ENCODE data around the gene TMTC1. TPM values are rescaled to one million over a fixed set of nuclear protein-coding genes. Genes with fewer than 3 reads are reported as not detected.

TMTC1 gene
- total and polyA plus RNA-seq, 11 donors, result 8.8 to 101 (median 41.4) TPM

- Histone ChIP-seq H3K4me1 (peaks cover 0 to 5% (median 0%) of the 10 kb centered on the region in 12 donors), H3K4me3 (no peak overlapping the region), H3K27ac (no peak overlapping the region), H3K36me3 (peaks cover 0 to 25% (median 0%) of the 10 kb centered on the region in 9 donors), H3K9me3 (no peaks in the 10 kb centered on the region), H3K27me3 (no peaks in the 10 kb centered on the region)
- no peak for TF ChIP-seq POLR2A (IDR thresholded peaks at IDR 0.05)
- no peak for TF ChIP-seq CTCF (IDR thresholded peaks at IDR 0.05)
- intact Hi-C loops (cut with DNase I), result no loop called here
- WGBS, 4 donors, result 70 to 84% (median 76%) methylated on average over 1 of the region's 1 CpG
- DNase-seq (no peak), ATAC-seq (no peak)
Measured at GRCh38 chr12:29617407-29617803, 166.3 kb downstream of the TMTC1 start.

GRCh38 chr12:29616664-29617406 lies 166.9 kb downstream of the TMTC1 start:
- no peaks in the 10 kb centered on the region for H3K9me3 ChIP-seq
- H3K4me3 ChIP-seq, result no peak overlapping the region
- 74 to 78% (median 76%) methylated on average over 6 of the region's 6 CpGs for WGBS, 4 donors
- TF ChIP-seq CTCF (IDR thresholded peaks at IDR 0.05) (no peak), POLR2A (IDR thresholded peaks at IDR 0.05) (no peak)
- DNase-seq (no peak), ATAC-seq (peak in 1 of 4 donors; percentile 63)
- no peak overlapping the region for H3K27ac ChIP-seq
- peaks cover 0 to 10% (median 0%) of the 10 kb centered on the region in 12 donors for H3K4me1 ChIP-seq
- H3K27me3 ChIP-seq, result no peaks in the 10 kb centered on the region
- intact Hi-C loops (cut with DNase I), result no loop called here
- H3K36me3 ChIP-seq, result peaks cover 0 to 25% (median 0%) of the 10 kb centered on the region in 9 donors

- peaks cover 0 to 12% (median 0%) of the 10 kb centered on the region in 9 donors for H3K36me3 ChIP-seq
- H3K4me3 ChIP-seq, result no peak overlapping the region
- no peaks in the 10 kb centered on the region for H3K27me3 ChIP-seq
- no peaks in the 10 kb centered on the region for H3K9me3 ChIP-seq
- H3K27ac ChIP-seq, result no peak overlapping the region
- no peak for DNase-seq
- no peak for TF ChIP-seq POLR2A (IDR thresholded peaks at IDR 0.05)
- no peak for TF ChIP-seq CTCF (IDR thresholded peaks at IDR 0.05)
- H3K4me1 ChIP-seq, result peaks cover 0 to 30% (median 12%) of the 10 kb centered on the region in 12 donors
- intact Hi-C loops (cut with DNase I), result loop anchor here in 1 of 10 donors (5.0 kb wide), 1 partner anchor 167 kb away; the partner anchor contains the start of gene TMTC1
- WGBS, 4 donors, result 86 to 96% (median 88%) methylated on average over 2 of the region's 2 CpGs
- no peak for ATAC-seq
Measured at GRCh38 chr12:29614694-29615325, 168.9 kb downstream of the TMTC1 start.

- Histone ChIP-seq H3K27ac (no peak overlapping the region), H3K27me3 (no peaks in the 10 kb centered on the region), H3K36me3 (peaks cover 0 to 12% (median 0%) of the 10 kb centered on the region in 9 donors), H3K4me1 (peaks cover 0 to 45% (median 19%) of the 10 kb centered on the region in 12 donors), H3K9me3 (no peaks in the 10 kb centered on the region), H3K4me3 (no peak overlapping the region)
- TF ChIP-seq CTCF (IDR thresholded peaks at IDR 0.05) (no peak), POLR2A (IDR thresholded peaks at IDR 0.05) (no peak)
- intact Hi-C loops (cut with DNase I), result loop anchor here in 1 of 10 donors (5.0 kb wide), 1 partner anchor 169 kb away; the partner anchor contains the start of gene TMTC1
- DNase-seq, result no peak
- ATAC-seq, result no peak
Measured at GRCh38 chr12:29612912-29613311, 170.8 kb downstream of the TMTC1 start.

Data from heart left ventricle (tissue), 16 donors.